Renal pelvis (tissue), 4 donors: ENCODE results near the gene PKNOX1. TPM values are rescaled to one million over a fixed set of nuclear protein-coding genes. Genes with fewer than 3 reads are reported as not detected.
"Not testable (repeated sequence)": the region's sequence is repeated elsewhere in the genome, so short reads cannot be mapped to it uniquely, and the experiment has no call there.

Source experiments
- DNase-seq: peaks from one replicate; pipeline ENCODE4 v3.0.0-alpha.2; 2013
- polyA plus RNA-seq, 3 donors: library from polyadenylated mRNA; unstranded; fragments of 120-200 nt; gene quantifications; one replicate each; pipeline ENCODE4 v1.2.1, GENCODE V29; 2013; ENCODE audit not compliant: insufficient read length in 3 of 3

The PKNOX1 gene
- polyA plus RNA-seq, 3 donors: 24.9 to 30.2 (median 28.8) TPM

GRCh38 chr21:42939582-42940413 lies 34.6 kb upstream of the PKNOX1 start:
- DNase-seq: peak; percentile 81

- DNase-seq: no peak
Measured at GRCh38 chr21:42941696-42942085, 32.7 kb upstream of the PKNOX1 start.

- DNase-seq: no peak
Measured at GRCh38 chr21:42942244-42942643, 32.1 kb upstream of the PKNOX1 start.

GRCh38 chr21:42949094-42949755 lies 25.1 kb upstream of the PKNOX1 start:
- DNase-seq: not testable (repeated sequence)

- DNase-seq: not testable (repeated sequence)
Measured at GRCh38 chr21:42951193-42951592, 23.2 kb upstream of the PKNOX1 start.

- DNase-seq: no peak
Measured at GRCh38 chr21:42956824-42957630, 17.3 kb upstream of the PKNOX1 start.

- DNase-seq: not testable (repeated sequence)
Measured at GRCh38 chr21:42958122-42958521, 16.2 kb upstream of the PKNOX1 start.

GRCh38 chr21:42959728-42960127 lies 14.6 kb upstream of the PKNOX1 start:
- no peak for DNase-seq

GRCh38 chr21:42962380-42963007 lies 11.9 kb upstream of the PKNOX1 start:
- no peak for DNase-seq

GRCh38 chr21:42964086-42964485 lies 10.3 kb upstream of the PKNOX1 start:
- no peak for DNase-seq

GRCh38 chr21:42964546-42965210 lies 9.7 kb upstream of the PKNOX1 start:
- DNase-seq: no peak

GRCh38 chr21:42965211-42965560 lies 9.2 kb upstream of the PKNOX1 start:
- no peak for DNase-seq

- not testable (repeated sequence) for DNase-seq
Measured at GRCh38 chr21:42967616-42968015, 6.7 kb upstream of the PKNOX1 start.

GRCh38 chr21:42969193-42969600 lies 5.2 kb upstream of the PKNOX1 start:
- DNase-seq: no peak

GRCh38 chr21:42970946-42971653 lies 3.3 kb upstream of the PKNOX1 start:
- DNase-seq: no peak

GRCh38 chr21:42971897-42972275 lies 2.5 kb upstream of the PKNOX1 start:
- DNase-seq: no peak

GRCh38 chr21:42973309-42973990 lies 912 bp upstream of the PKNOX1 start:
- no peak for DNase-seq

- DNase-seq: peak; percentile 66
Measured at GRCh38 chr21:42974832-42975820, 764 bp downstream of the PKNOX1 start.
